ENCODE data around the gene C1orf141. TPM values are rescaled to one million over a fixed set of nuclear protein-coding genes. Genes with fewer than 3 reads are reported as not detected.

Gene C1orf141
- total RNA-seq, 1 experiment from 2014 or later, result not detected

DNA sequence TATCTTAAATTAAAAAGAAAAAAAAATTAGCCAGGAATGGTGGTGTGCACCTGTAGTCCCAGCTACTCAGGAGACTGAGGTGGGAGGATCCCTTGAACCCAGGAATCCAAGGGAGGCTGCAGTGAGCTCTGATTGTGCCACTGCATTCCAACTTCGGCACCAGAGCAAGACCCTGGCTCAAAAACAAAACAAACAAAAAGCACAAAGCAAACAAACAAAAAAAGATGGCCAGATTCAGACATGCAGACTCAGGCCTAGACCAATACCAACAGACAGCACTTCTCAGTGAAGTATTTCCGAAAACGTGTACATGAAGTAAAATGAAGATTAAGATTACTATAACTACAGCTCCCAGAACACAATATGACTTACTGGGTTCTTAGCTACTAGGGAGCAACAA is 91.4 kb downstream of the C1orf141 start:
- no peak overlapping the region for H3K27ac Mint-ChIP-seq
- H3K9me3 Mint-ChIP-seq, result no peaks in the 10 kb centered on the region
- no peak for ATAC-seq
- no peaks in the 10 kb centered on the region for H3K27me3 Mint-ChIP-seq (ENCODE audit: low read depth)
- H3K36me3 Mint-ChIP-seq, result 0 out of 2 replicates have a peak, but pooled peaks cover 4% of the 10 kb centered on the region
- no peak for DNase-seq (ENCODE audit: low spot score)
- H3K4me1 Mint-ChIP-seq, result peaks cover 30% of the 10 kb centered on the region
- no peak for TF ChIP-seq SP1 (CRISPR knock-in tag; conservative IDR thresholded peaks at IDR 0.05)
- TF ChIP-seq NFATC4 (CRISPR knock-in tag; IDR thresholded peaks at IDR 0.05), result no peak
- TF ChIP-seq HMGA2 (CRISPR knock-in tag; IDR thresholded peaks at IDR 0.05), result no peak
- TF ChIP-seq IRF2 (CRISPR knock-in tag; IDR thresholded peaks at IDR 0.05; ENCODE audit: borderline replicate concordance, low read depth), result no peak
- no peak for TF ChIP-seq EMX1 (CRISPR knock-in tag; IDR thresholded peaks at IDR 0.05)
- TF ChIP-seq, protein P1, sequence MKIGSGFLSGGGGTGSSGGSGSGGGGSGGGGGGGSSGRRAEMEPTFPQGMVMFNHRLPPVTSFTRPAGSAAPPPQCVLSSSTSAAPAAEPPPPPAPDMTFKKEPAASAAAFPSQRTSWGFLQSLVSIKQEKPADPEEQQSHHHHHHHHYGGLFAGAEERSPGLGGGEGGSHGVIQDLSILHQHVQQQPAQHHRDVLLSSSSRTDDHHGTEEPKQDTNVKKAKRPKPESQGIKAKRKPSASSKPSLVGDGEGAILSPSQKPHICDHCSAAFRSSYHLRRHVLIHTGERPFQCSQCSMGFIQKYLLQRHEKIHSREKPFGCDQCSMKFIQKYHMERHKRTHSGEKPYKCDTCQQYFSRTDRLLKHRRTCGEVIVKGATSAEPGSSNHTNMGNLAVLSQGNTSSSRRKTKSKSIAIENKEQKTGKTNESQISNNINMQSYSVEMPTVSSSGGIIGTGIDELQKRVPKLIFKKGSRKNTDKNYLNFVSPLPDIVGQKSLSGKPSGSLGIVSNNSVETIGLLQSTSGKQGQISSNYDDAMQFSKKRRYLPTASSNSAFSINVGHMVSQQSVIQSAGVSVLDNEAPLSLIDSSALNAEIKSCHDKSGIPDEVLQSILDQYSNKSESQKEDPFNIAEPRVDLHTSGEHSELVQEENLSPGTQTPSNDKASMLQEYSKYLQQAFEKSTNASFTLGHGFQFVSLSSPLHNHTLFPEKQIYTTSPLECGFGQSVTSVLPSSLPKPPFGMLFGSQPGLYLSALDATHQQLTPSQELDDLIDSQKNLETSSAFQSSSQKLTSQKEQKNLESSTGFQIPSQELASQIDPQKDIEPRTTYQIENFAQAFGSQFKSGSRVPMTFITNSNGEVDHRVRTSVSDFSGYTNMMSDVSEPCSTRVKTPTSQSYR (CRISPR knock-in tag; IDR thresholded peaks at IDR 0.05), result no peak
- TF ChIP-seq ZNF232 (CRISPR knock-in tag; IDR thresholded peaks at IDR 0.05), result no peak
- TF ChIP-seq JUN (CRISPR knock-in tag; IDR thresholded peaks at IDR 0.05), result no peak
- TF ChIP-seq CBFB (CRISPR knock-in tag; IDR thresholded peaks at IDR 0.05; ENCODE audit: low read depth), result no peak
- no peak for TF ChIP-seq ZNF416 (CRISPR knock-in tag; IDR thresholded peaks at IDR 0.05)
- no peak for TF ChIP-seq RELA (CRISPR knock-in tag; IDR thresholded peaks at IDR 0.05; ENCODE audit: borderline replicate concordance)
- H3K4me3 Mint-ChIP-seq, result no peak overlapping the region
- POLR2A ChIA-PET, result no interaction called here
- CTCF ChIA-PET, result no interaction called here

Other genes with a start within 250 kb of the C1orf141 start
- gene DNAI4, start 210.1 kb downstream of the C1orf141 start, total RNA-seq (2021), result 1.6 to 2.7 TPM (median 2.1 TPM) in 3 replicates
- 30.0 to 31.0 TPM (median 30.4 TPM) in 3 replicates for gene MIER1, start 210.0 kb downstream of the C1orf141 start, total RNA-seq (2021)
- gene SLC35D1, start 80.8 kb downstream of the C1orf141 start, total RNA-seq (2021), result 2.4 to 3.0 TPM (median 2.6 TPM) in 3 replicates
- not detected in 3 replicates for gene IL23R, start 31.5 kb upstream of the C1orf141 start, total RNA-seq (2021)
- 0.50 to 1.1 TPM (median 0.81 TPM) in 3 replicates for gene IL12RB2, start 172.9 kb upstream of the C1orf141 start, total RNA-seq (2021)